ENCODE data around the gene TPPP.

TPPP gene

GRCh38 chr5:663436-664342, 29.5 kb downstream of the TPPP start:
- H3K4me1 ChIP-seq (ENCODE audit: control insufficient read depth, low read length): no peaks in the 10 kb centered on the region
- TF ChIP-seq CTCF (IDR thresholded peaks at IDR 0.05; ENCODE audit: low read depth, low read length, poor library complexity, severe bottlenecking): no peak
- no peak for TF ChIP-seq EZH2phosphoT487 (IDR thresholded peaks at IDR 0.05; ENCODE audit: borderline replicate concordance, low read length)
- H3K9me3 ChIP-seq (ENCODE audit: control insufficient read depth, insufficient read depth, low read length): no peaks in the 10 kb centered on the region
- H3K4me3 ChIP-seq (ENCODE audit: low read length): no peak overlapping the region
- H3K4me2 ChIP-seq (ENCODE audit: low read length): no peak overlapping the region
- H3F3A ChIP-seq (ENCODE audit: control insufficient read depth, insufficient read depth): no peaks in the 10 kb centered on the region
- H3K27me3 ChIP-seq (ENCODE audit: control insufficient read depth, low read length): no peaks in the 10 kb centered on the region
- peaks cover 47% of the 10 kb centered on the region for H3K36me3 ChIP-seq (ENCODE audit: control insufficient read depth, low read length)
- H4K20me1 ChIP-seq (ENCODE audit: control insufficient read depth, insufficient read depth, low read depth, low read length): no peaks in the 10 kb centered on the region
- no peaks in the 10 kb centered on the region for H3K79me2 ChIP-seq (ENCODE audit: control insufficient read depth, low read length)
- H3K27ac ChIP-seq (ENCODE audit: low read depth, low read length): no peak overlapping the region
- no peaks in the 10 kb centered on the region for H3K9me2 ChIP-seq (replicated peaks; ENCODE audit: control insufficient read depth, low read length)

GRCh38 chr5:662751-663435, 30.3 kb downstream of the TPPP start:
- Histone ChIP-seq H3K79me2 (ENCODE audit: control insufficient read depth, low read length) (no peaks in the 10 kb centered on the region), H3K36me3 (ENCODE audit: control insufficient read depth, low read length) (peaks cover 49% of the 10 kb centered on the region), H3K4me3 (ENCODE audit: low read length) (no peak overlapping the region), H3K4me2 (ENCODE audit: low read length) (no peak overlapping the region), H4K20me1 (ENCODE audit: control insufficient read depth, insufficient read depth, low read depth, low read length) (no peaks in the 10 kb centered on the region), H3K9me3 (ENCODE audit: control insufficient read depth, insufficient read depth, low read length) (no peaks in the 10 kb centered on the region), H3K27ac (ENCODE audit: low read depth, low read length) (no peak overlapping the region), H3K9me2 (replicated peaks; ENCODE audit: control insufficient read depth, low read length) (no peaks in the 10 kb centered on the region), H3F3A (ENCODE audit: control insufficient read depth, insufficient read depth) (no peaks in the 10 kb centered on the region), H3K4me1 (ENCODE audit: control insufficient read depth, low read length) (no peaks in the 10 kb centered on the region), H3K27me3 (ENCODE audit: control insufficient read depth, low read length) (no peaks in the 10 kb centered on the region)
- TF ChIP-seq EZH2phosphoT487 (IDR thresholded peaks at IDR 0.05; ENCODE audit: borderline replicate concordance, low read length) (no peak), CTCF (IDR thresholded peaks at IDR 0.05; ENCODE audit: low read depth, low read length, poor library complexity, severe bottlenecking) (no peak)

DNA sequence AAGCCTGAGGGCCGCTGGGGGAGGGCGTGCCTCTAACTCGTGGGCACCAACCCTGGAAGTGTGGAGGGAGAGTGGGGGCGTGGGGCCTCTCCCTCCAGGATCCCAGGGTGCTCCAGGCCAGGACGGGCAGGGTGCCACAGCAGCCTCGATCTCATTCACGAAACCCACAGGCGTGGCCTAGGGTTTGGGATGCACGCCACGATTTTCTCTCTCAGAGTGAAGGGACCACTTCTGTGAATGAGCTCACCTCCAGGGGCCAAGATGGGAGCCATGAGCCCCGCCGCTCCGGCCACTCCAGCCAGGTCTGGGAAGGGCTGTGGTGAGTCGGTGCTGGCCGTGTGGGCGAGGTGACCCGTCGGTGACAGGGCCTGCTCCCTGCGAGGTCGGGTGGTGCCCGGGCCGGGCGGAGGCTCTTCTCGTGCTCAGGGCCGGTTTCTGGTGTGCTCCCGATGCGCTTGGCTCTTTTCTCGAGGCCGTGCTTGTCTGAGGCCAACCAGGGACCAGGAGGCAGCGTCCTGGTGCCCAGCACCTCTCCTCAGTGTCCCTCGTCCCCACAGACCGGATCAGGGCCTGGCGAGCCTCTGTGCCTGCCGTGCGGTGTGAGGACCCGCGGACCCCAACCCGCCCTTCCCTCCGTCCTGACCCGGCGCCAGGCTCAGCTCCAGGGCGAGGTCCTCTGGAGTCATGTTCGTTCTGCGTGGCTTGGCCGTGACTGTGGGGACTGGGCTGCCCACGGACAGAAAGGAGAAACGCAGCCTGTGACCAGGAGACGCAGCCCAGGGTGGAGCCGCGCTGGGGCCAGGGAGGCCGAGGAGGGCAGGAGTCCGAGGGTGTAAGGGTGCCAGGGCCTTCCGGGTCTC, 31.0 kb downstream of the TPPP start:
- peaks cover 57% of the 10 kb centered on the region for H3K36me3 ChIP-seq (ENCODE audit: control insufficient read depth, low read length)
- no peak for TF ChIP-seq CTCF (IDR thresholded peaks at IDR 0.05; ENCODE audit: low read depth, low read length, poor library complexity, severe bottlenecking)
- TF ChIP-seq EZH2phosphoT487 (IDR thresholded peaks at IDR 0.05; ENCODE audit: borderline replicate concordance, low read length): no peak

More for the DNA sequence above, 31.0 kb downstream of the TPPP start:
- Histone ChIP-seq H3K9me2 (replicated peaks; ENCODE audit: control insufficient read depth, low read length) (no peaks in the 10 kb centered on the region), H3K27ac (ENCODE audit: low read depth, low read length) (no peak overlapping the region), H4K20me1 (ENCODE audit: control insufficient read depth, insufficient read depth, low read depth, low read length) (no peaks in the 10 kb centered on the region), H3K4me2 (ENCODE audit: low read length) (no peak overlapping the region), H3K9me3 (ENCODE audit: control insufficient read depth, insufficient read depth, low read length) (no peaks in the 10 kb centered on the region), H3K4me3 (ENCODE audit: low read length) (no peak overlapping the region), H3K27me3 (ENCODE audit: control insufficient read depth, low read length) (no peaks in the 10 kb centered on the region), H3K79me2 (ENCODE audit: control insufficient read depth, low read length) (no peaks in the 10 kb centered on the region), H3K4me1 (ENCODE audit: control insufficient read depth, low read length) (no peaks in the 10 kb centered on the region), H3F3A (ENCODE audit: control insufficient read depth, insufficient read depth) (no peaks in the 10 kb centered on the region)

Measured in DOHH2 (cell line).